WTC11 (cell line): ENCODE data around the gene PRKN.

Experiments
- CTCF ChIP-seq: fragments of 200-600 bp; IDR thresholded peaks from 2 replicates; pipeline ENCODE4 v1.8.0; 2022; ENCODE audit warnings: antibody characterized with exemption
- FOXK1 ChIP-seq: sonication (generic); formaldehyde crosslinking; IDR thresholded peaks from 2 replicates; pipeline ENCODE4 v1.8.0; 2022; ENCODE audit warnings: mild to moderate bottlenecking, moderate library complexity, missing genetic modification reagents
- MAX ChIP-seq: sonication (generic); formaldehyde crosslinking; IDR thresholded peaks from 2 replicates; pipeline ENCODE4 v1.8.0; 2022; ENCODE audit warnings: mild to moderate bottlenecking, missing genetic modification reagents
- USF2 ChIP-seq: sonication (generic); formaldehyde crosslinking; IDR thresholded peaks from 2 replicates; pipeline ENCODE4 v1.8.1; 2023; ENCODE audit warnings: mild to moderate bottlenecking, missing genetic modification reagents, moderate library complexity

GRCh38 chr6:162620073-162620472 lies 107.5 kb downstream of the PRKN start:
- TF ChIP-seq MAX (CRISPR knock-in tag) = no peak
- no peak for TF ChIP-seq CTCF
- TF ChIP-seq FOXK1 (CRISPR knock-in tag) = no peak
- TF ChIP-seq USF2 = no peak
